ENCODE measurements around the gene INPP5B.

DNA sequence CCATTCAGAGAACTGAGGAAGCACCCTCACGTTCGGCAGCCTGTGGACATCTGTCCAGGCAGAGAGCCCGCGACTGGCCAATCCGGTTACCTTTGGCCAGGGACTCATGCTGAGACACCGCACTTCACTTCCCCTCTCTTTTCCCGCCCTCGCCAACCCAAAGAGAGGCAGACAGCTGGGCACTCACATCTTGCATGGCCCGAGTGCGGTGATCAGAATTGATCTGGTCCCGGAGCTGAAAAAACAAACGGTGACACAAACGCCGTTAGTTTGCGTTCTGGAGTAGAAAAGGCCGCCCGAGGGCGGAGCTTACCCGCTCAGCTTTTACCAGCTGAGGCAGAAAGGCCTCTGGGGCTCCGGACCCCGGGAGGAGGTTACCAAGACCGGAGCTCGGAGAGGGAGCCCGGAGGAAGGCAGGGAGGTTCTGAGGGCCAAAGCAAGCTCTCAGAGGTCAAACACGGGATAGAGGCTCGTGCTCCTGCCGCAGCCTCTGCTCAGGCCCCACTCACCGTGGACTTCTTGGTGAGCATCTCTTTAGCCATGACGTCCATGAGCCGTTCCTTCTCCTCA lies 42.6 kb upstream of the INPP5B start:
- TF ChIP-seq POLR2AphosphoS5 (IDR thresholded peaks at IDR 0.05; ENCODE audit: low read depth, low read length), result no peak
- TF ChIP-seq, protein P1, sequence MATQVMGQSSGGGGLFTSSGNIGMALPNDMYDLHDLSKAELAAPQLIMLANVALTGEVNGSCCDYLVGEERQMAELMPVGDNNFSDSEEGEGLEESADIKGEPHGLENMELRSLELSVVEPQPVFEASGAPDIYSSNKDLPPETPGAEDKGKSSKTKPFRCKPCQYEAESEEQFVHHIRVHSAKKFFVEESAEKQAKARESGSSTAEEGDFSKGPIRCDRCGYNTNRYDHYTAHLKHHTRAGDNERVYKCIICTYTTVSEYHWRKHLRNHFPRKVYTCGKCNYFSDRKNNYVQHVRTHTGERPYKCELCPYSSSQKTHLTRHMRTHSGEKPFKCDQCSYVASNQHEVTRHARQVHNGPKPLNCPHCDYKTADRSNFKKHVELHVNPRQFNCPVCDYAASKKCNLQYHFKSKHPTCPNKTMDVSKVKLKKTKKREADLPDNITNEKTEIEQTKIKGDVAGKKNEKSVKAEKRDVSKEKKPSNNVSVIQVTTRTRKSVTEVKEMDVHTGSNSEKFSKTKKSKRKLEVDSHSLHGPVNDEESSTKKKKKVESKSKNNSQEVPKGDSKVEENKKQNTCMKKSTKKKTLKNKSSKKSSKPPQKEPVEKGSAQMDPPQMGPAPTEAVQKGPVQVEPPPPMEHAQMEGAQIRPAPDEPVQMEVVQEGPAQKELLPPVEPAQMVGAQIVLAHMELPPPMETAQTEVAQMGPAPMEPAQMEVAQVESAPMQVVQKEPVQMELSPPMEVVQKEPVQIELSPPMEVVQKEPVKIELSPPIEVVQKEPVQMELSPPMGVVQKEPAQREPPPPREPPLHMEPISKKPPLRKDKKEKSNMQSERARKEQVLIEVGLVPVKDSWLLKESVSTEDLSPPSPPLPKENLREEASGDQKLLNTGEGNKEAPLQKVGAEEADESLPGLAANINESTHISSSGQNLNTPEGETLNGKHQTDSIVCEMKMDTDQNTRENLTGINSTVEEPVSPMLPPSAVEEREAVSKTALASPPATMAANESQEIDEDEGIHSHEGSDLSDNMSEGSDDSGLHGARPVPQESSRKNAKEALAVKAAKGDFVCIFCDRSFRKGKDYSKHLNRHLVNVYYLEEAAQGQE (IDR thresholded peaks at IDR 0.05; ENCODE audit: insufficient read depth in 1 of 2, low read depth in 2 of 2, low read length in 2 of 2), result no peak
- TF ChIP-seq TAF1 (IDR thresholded peaks at IDR 0.05; ENCODE audit: borderline replicate concordance, insufficient read depth, low read length), result no peak
- no peak for TF ChIP-seq SIN3A (IDR thresholded peaks at IDR 0.05; ENCODE audit: borderline replicate concordance, insufficient read depth, low read length)
- TF ChIP-seq FOXP2 (optimal IDR thresholded peaks at IDR 0.05; ENCODE audit: borderline replicate concordance, extremely low read depth, extremely low read length, insufficient read depth), result no peak
